DOHH2 (cell line): ENCODE data around the gene ZNF235.
"Not testable (repeated sequence)": the region's sequence is repeated elsewhere in the genome, so short reads cannot be mapped to it uniquely, and the experiment has no call there.

Source experiments
- EZH2phosphoT487 ChIP-seq: fragments of 200-600 bp; sonication (generic); IDR thresholded peaks from 2 replicates; pipeline ENCODE4 v1.6.1; 2017; ENCODE audit warnings: borderline replicate concordance, mild to moderate bottlenecking, antibody characterized with exemption, low read length, moderate library complexity, mixed read lengths
- TF ChIP-seq, protein P1 (sequence below): fragments of 200-600 bp; sonication (generic); IDR thresholded peaks from one replicate; pipeline ENCODE4 v1.5.1; 2014; ENCODE audit warnings: antibody characterized with exemption, mild to moderate bottlenecking, low read depth, low read length; ENCODE audit not compliant: poor library complexity, severe bottlenecking

- TF ChIP-seq, protein P1, sequence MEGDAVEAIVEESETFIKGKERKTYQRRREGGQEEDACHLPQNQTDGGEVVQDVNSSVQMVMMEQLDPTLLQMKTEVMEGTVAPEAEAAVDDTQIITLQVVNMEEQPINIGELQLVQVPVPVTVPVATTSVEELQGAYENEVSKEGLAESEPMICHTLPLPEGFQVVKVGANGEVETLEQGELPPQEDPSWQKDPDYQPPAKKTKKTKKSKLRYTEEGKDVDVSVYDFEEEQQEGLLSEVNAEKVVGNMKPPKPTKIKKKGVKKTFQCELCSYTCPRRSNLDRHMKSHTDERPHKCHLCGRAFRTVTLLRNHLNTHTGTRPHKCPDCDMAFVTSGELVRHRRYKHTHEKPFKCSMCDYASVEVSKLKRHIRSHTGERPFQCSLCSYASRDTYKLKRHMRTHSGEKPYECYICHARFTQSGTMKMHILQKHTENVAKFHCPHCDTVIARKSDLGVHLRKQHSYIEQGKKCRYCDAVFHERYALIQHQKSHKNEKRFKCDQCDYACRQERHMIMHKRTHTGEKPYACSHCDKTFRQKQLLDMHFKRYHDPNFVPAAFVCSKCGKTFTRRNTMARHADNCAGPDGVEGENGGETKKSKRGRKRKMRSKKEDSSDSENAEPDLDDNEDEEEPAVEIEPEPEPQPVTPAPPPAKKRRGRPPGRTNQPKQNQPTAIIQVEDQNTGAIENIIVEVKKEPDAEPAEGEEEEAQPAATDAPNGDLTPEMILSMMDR: not testable (repeated sequence)
- TF ChIP-seq EZH2phosphoT487: not testable (repeated sequence)
Measured at GRCh38 chr19:44334639-44335038, 29.8 kb upstream of the ZNF235 start.
